PFSK-1 (cell line): Measurements from ENCODE around the gene SEMA3C.

Experiments
- REST ChIP-seq, 2 experiments: IDR thresholded peaks; 2 replicates each; pipeline versions ENCODE4 v1.6.1 to v1.8.0; 2011 to 2012; ENCODE audit warnings: low read depth in 2 of 2, low read length in 2 of 2, control low read depth in 1 of 2, inconsistent platforms in 1 of 2, mild to moderate bottlenecking in 1 of 2, moderate library complexity in 1 of 2; ENCODE audit not compliant: insufficient read depth in 1 of 2
- TAF1 ChIP-seq: IDR thresholded peaks from 2 replicates; pipeline ENCODE4 v1.6.1; 2012; ENCODE audit warnings: low read length, control low read depth, borderline replicate concordance; ENCODE audit not compliant: insufficient read depth

GRCh38 chr7:80889525-80889924 is 29.3 kb downstream of the SEMA3C start:
- TF ChIP-seq TAF1 (no peak), REST (IDR thresholded peaks at IDR 0.05; ENCODE audit: insufficient read depth in 1 of 2, low read depth in 2 of 2, low read length in 2 of 2) (no peak)
